Large intestine (tissue), 3 donors: ENCODE data around the gene SOCS2. TPM values are rescaled to one million over a fixed set of nuclear protein-coding genes. Genes with fewer than 3 reads are reported as not detected.

ENCODE experiments used
- DNase-seq, 2 donors: peaks; one replicate each; pipeline versions ENCODE4 v3.0.0 to v3.0.0-alpha.2; 2013
- H3K27ac ChIP-seq: one replicate; pipeline ENCODE4 v1.5.1; 2013; ENCODE audit warnings: low read length
- H3K27me3 ChIP-seq: 2 replicates; pipeline ENCODE4 v1.6.1; 2013; ENCODE audit warnings: low read length; ENCODE audit not compliant: control insufficient read depth, insufficient read depth
- H3K36me3 ChIP-seq: 2 replicates; pipeline ENCODE4 v1.6.1; 2013; ENCODE audit warnings: low read length; ENCODE audit not compliant: control insufficient read depth, insufficient read depth
- H3K4me1 ChIP-seq: one replicate; pipeline ENCODE4 v1.6.1; 2013; ENCODE audit warnings: low read length; ENCODE audit not compliant: control insufficient read depth, insufficient read depth
- H3K4me3 ChIP-seq: one replicate; pipeline ENCODE4 v1.5.1; 2013; ENCODE audit warnings: low read length
- H3K9me3 ChIP-seq: one replicate; pipeline ENCODE4 v1.6.1; 2013; ENCODE audit warnings: mild to moderate bottlenecking, low read depth, low read length, moderate library complexity; ENCODE audit not compliant: control insufficient read depth
- WGBS: methylation state at CpG from one replicate; pipeline ENCODE4 v1.1.5; 2013; ENCODE audit warnings: low lambda C conversion rate; ENCODE audit not compliant: insufficient coverage; 5-methylcytosine and 5-hydroxymethylcytosine counted together
- polyA plus RNA-seq: library from polyadenylated mRNA; unstranded; fragments of 120-200 nt; gene quantifications from one replicate; pipeline ENCODE4 v1.2.1, GENCODE V29; 2013

Gene SOCS2
- polyA plus RNA-seq, 1 donor = 32.2 TPM

DNA sequence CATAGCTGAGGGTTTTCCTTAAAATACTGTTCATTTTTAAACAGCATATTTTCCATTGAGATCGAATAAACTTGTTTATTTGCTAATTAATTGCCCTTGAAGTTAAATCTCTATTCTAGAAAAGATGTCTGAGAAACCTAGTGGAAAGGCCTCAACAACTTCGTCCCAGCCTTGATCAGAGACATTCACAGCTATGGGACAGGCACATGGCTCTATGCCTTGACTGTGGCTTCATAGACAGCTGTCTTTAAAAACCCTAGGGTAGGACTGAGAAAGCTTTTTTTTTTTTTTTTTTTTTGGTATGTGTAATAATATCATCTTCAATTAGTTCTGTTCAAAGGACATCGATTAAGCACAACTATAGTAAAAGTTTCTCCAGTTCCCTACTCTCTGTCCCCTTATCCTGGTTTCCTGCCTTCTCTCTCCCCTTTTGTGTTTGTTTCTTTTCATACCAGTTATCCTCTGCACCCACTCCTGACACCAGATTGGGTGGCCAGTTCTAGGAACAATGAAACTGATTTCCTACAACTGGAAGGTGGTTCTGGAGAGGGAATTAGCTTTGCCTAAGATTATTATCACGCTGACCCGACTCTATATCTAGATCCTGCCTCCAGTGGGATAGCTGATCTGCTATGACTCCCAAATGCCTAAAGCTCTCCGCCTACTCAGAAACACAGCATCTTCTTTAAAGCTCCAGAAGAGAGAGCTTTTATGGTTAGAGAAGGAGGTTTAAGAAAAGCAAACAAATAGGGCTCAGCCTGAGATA is 20.3 kb downstream of the SOCS2 start:
- WGBS = 93% methylated on average over 2 of the region's 6 CpGs
- Histone ChIP-seq H3K4me3 (no peak overlapping the region), H3K27me3 (peaks cover 7% of the 10 kb centered on the region), H3K4me1 (no peaks in the 10 kb centered on the region), H3K27ac (no peak overlapping the region), H3K36me3 (no peaks in the 10 kb centered on the region), H3K9me3 (peaks cover 2% of the 10 kb centered on the region)
- no peak for DNase-seq

DNA sequence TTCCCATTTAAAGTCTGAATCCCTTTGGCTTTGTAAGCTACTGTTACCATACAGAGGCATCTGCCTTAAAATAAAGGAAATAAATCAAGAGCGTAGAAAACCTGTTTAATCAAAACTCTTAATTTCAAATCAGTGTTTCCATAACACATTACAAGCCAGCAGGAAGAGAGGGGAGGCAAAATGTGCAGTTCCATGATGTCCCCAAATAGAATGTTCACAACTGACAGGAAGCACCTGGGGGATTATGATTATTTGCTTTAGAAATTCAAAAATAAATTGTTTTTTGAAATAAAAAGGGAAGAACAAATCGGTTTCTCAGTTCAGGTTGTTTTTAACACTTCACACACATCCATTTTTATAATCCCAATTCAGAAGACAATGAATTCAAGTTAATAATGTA is 21.4 kb downstream of the SOCS2 start:
- DNase-seq = no peak
- Histone ChIP-seq H3K9me3 (peaks cover 2% of the 10 kb centered on the region), H3K4me1 (no peaks in the 10 kb centered on the region), H3K4me3 (no peak overlapping the region), H3K27me3 (peaks cover 9% of the 10 kb centered on the region), H3K36me3 (no peaks in the 10 kb centered on the region), H3K27ac (no peak overlapping the region)
- WGBS = 83% methylated on average over 2 of the region's 2 CpGs

DNA sequence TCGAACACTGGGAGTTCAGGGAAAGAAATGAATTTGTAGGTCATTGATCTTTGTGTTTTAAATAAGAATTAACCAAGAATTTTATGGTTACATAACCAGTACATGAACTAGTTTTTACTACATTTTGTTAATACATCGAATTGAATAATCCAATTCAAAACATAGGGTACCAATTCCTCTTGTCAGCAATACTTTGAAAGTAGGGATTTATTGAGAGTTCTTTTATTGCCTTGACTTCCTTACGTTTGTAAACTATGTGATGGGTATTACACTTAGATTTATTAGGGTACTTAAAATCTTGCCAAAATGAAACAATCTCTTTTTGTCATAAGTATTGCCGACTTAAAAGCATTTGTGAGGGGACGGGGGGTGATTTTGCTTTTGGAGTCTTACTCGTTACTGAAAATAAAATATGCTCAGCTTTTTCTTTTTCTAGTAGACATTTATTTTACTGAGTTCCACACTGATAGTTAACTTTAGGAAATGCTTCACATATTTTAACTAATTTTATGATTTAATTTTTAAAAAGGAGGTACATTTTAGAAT is 22.4 kb downstream of the SOCS2 start:
- Histone ChIP-seq H3K4me1 (no peaks in the 10 kb centered on the region), H3K27me3 (peaks cover 9% of the 10 kb centered on the region), H3K36me3 (no peaks in the 10 kb centered on the region), H3K9me3 (peaks cover 2% of the 10 kb centered on the region), H3K4me3 (no peak overlapping the region), H3K27ac (no peak overlapping the region)
- WGBS = 78% methylated on average over 5 of the region's 6 CpGs
- DNase-seq = no peak

GRCh38 chr12:93595351-93595750 is 22.9 kb downstream of the SOCS2 start:
- H3K4me3 ChIP-seq = no peak overlapping the region
- H3K9me3 ChIP-seq = peaks cover 2% of the 10 kb centered on the region

GRCh38 chr12:93597608-93598007 is 25.1 kb downstream of the SOCS2 start:
- Histone ChIP-seq H3K9me3 (no peaks in the 10 kb centered on the region), H3K4me1 (no peaks in the 10 kb centered on the region), H3K36me3 (no peaks in the 10 kb centered on the region), H3K27me3 (peaks cover 5% of the 10 kb centered on the region), H3K4me3 (no peak overlapping the region), H3K27ac (no peak overlapping the region)
- no CpG with 5 or more reads among the region's 2 CpGs for WGBS
- DNase-seq = no peak

More at GRCh38 chr12:93595351-93595750, 22.9 kb downstream of the SOCS2 start:
- Histone ChIP-seq H3K4me1 (no peaks in the 10 kb centered on the region), H3K27ac (no peak overlapping the region), H3K27me3 (peaks cover 9% of the 10 kb centered on the region), H3K36me3 (no peaks in the 10 kb centered on the region)
- WGBS = 100% methylated on average over 1 of the region's 3 CpGs
- no peak for DNase-seq

DNA sequence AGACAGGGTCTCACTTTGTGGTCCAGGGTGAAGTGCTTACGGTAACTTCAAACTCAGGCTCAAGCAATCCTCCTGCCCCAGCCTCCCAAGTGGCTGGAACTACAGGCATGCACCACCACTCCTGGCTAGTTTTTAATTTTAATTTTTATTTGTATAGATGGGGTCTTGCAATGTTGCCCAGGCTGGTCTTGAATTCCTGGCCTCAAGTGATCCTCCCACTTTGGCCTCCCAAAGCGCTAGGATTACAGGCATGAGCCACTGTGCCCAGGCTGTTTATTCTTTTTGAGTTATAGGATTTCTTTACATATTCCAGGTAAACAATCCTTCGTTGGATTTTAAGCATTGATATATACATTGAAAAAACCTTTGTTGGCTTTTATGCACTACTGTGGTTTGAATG is 26.7 kb downstream of the SOCS2 start:
- H3K27ac ChIP-seq = no peak overlapping the region
- no peaks in the 10 kb centered on the region for H3K4me1 ChIP-seq
- no peak overlapping the region for H3K4me3 ChIP-seq
- H3K27me3 ChIP-seq = peaks cover 2% of the 10 kb centered on the region
- no peaks in the 10 kb centered on the region for H3K9me3 ChIP-seq
- H3K36me3 ChIP-seq = no peaks in the 10 kb centered on the region
- WGBS = no CpG with 5 or more reads among the region's 3 CpGs
- DNase-seq = no peak

DNA sequence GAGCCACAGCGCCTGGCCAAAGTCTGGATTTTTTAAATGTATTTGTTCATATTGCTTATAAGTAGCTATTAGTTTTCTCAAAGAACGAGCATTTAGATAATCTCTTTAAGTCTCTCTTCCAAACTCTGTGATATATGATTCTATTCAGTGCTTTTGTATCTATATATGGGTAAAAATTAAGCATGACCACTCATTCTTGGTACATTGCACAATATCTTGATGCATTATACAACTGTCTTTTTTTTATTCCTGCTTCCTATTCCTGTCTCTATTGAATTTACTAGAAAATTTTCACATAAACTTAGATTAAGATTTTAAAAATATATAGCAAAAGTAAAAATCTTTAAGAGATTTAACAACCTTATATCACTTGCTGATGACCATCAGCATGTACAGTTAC is 29.1 kb downstream of the SOCS2 start:
- Histone ChIP-seq H3K9me3 (no peaks in the 10 kb centered on the region), H3K27ac (no peak overlapping the region), H3K4me1 (no peaks in the 10 kb centered on the region), H3K36me3 (no peaks in the 10 kb centered on the region), H3K27me3 (peaks cover 2% of the 10 kb centered on the region), H3K4me3 (no peak overlapping the region)
- WGBS = 100% methylated on average over 1 of the region's 2 CpGs
- no peak for DNase-seq

DNA sequence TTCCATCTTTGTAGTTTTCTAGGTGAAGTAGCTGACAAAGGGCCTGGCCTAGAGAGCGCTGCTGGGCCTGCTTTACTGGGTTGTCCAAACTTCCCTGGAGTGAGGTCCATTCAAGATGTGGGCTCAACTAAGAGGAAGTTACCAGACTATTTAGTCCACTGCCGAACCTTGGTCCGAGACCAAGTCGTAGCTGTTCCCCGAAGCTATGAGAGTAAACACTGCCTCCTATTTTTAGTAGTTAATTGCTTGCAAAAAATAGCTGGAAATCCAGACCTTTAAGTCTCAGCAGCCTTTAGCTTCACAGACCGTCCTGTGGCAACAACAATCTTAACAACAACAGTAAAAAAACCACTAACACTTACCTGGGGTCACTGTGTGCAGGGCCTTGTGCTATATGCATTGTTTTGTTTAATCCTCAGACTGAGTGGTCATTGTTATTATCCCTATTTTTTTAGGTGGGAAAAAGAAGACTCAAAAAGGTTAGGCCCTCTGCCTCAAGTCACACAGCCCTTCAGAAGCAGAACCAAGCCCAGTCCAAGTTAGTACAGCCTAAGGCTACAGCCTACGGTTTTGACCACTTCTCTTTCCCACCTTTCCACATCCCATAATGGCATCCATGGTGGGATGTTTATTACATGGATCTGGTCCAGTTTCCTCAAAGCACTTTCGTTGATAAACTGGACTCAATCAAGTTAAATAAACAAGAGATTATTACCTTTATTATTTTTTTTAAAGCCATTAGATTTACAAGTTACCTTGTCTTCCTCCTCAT is 30.6 kb downstream of the SOCS2 start:
- no peaks in the 10 kb centered on the region for H3K9me3 ChIP-seq
- H3K4me1 ChIP-seq = no peaks in the 10 kb centered on the region
- no peak overlapping the region for H3K4me3 ChIP-seq
- no peak overlapping the region for H3K27ac ChIP-seq
- peaks cover under 1% of the 10 kb centered on the region for H3K27me3 ChIP-seq
- WGBS = 70% methylated on average over 1 of the region's 8 CpGs
- no peak for DNase-seq
- no peaks in the 10 kb centered on the region for H3K36me3 ChIP-seq

DNA sequence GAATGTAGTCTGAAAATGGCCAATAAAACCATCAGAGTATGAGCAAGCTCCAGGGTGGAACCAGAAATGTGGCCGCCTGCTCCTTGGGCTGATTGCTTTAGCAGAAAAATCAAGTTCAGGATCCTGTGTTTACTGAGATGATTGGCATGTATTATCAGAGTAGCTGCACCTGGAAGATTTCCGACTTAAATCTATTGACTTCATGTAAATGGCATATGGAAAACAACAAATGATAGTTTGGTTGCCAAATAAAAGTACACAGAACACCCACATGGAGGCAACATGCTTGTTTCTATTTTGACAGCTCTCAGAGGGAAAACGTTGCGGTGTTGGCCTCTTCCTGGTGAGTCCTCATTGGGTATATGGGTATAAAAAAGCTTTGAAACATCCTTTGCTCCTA is 31.3 kb downstream of the SOCS2 start:
- H3K36me3 ChIP-seq = no peaks in the 10 kb centered on the region
- WGBS = 58% methylated on average over 2 of the region's 4 CpGs
- H3K4me1 ChIP-seq = no peaks in the 10 kb centered on the region
- no peak overlapping the region for H3K27ac ChIP-seq
- DNase-seq = no peak
- no peak overlapping the region for H3K4me3 ChIP-seq
- H3K27me3 ChIP-seq = no peaks in the 10 kb centered on the region
- H3K9me3 ChIP-seq = no peaks in the 10 kb centered on the region

DNA sequence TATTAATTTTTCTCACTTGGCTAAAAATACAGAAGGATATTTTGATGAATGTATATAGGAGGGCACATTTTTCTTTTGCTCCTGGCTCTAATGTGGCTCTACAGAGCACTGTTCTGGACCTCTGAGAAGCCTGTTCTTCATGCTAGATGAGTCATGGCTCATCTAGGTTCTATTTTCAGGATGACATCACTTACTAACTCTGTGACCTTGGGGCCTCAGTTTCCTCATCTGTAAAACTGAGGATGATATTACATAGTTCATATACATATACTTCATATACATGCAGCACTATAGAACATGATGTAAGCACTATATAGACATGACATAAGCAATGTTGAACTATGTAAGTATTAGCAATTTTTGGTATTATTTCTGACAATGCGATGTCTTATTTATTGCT is 35.8 kb downstream of the SOCS2 start:
- no peak overlapping the region for H3K27ac ChIP-seq
- peaks cover 9% of the 10 kb centered on the region for H3K27me3 ChIP-seq
- no peaks in the 10 kb centered on the region for H3K4me1 ChIP-seq
- H3K4me3 ChIP-seq = no peak overlapping the region
- WGBS = 100% methylated on average over 1 of the region's 1 CpG
- no peaks in the 10 kb centered on the region for H3K9me3 ChIP-seq
- H3K36me3 ChIP-seq = no peaks in the 10 kb centered on the region
- no peak for DNase-seq
